HepG2 (cell line): Measurements from ENCODE around the gene HLCS. TPM values are rescaled to one million over a fixed set of nuclear protein-coding genes. Genes with fewer than 3 reads are reported as not detected.

Experiments used
- ATAC-seq: fragments of 200-7000 bp; cut with Tn5 transposase; 3 replicates; pipeline ENCODE4 v1.9.1; 2020; ENCODE audit warnings: mild to moderate bottlenecking, moderate library complexity
- BruUV-seq: library from RNA; stranded (reverse); fragments of 400-500 nt; replicated peaks from 2 replicates; lab custom pipeline; 2021; lab: Mats Ljungman, UMichigan
- CTCF ChIA-PET: fragments of 300-600 bp; formaldehyde crosslinking; extraction: SDS; loops from one replicate; lab custom pipeline; 2021; ENCODE audit warnings: low total read pairs, inconsistent platforms, low intra/inter-chr PET ratio; lab: Yijun Ruan, JAX
- POLR2A ChIA-PET: fragments of 350-600 bp; sonication (Branson Sonifier 250); formaldehyde crosslinking; loops from one replicate; lab custom pipeline; 2020; ENCODE audit warnings: antibody characterized with exemption, inconsistent platforms; lab: Yijun Ruan, JAX
- DNase-seq: peaks from one replicate; pipeline ENCODE4 v3.0.0-alpha.2; 2015; ENCODE audit warnings: low spot score
- FAIRE-seq: peaks from 3 replicates; lab custom pipeline; 2011; peaks lifted over from hg19 to GRCh38; lab: Jason Lieb, UNC
- H2AFZ ChIP-seq: one replicate; pipeline ENCODE4 v1.6.1; 2011; ENCODE audit warnings: low read length, inconsistent platforms
- H3K27ac ChIP-seq: fragments of 300-600 bp; 3 replicates; pipeline ENCODE4 v1.8.0; 2011; ENCODE audit warnings: mixed run types, mild to moderate bottlenecking, mixed read lengths, low read length, inconsistent platforms; ENCODE audit not compliant: insufficient read depth; ENCODE audit errors: extremely low read length
- H3K27me3 ChIP-seq, 2 experiments: fragments of 200-600 bp in 1 of 2; 2 replicates in 1 of 2; 3 replicates in 1 of 2; pipeline versions ENCODE4 v1.6.0 to v1.8.0; 2011; ENCODE audit warnings: low read length in 2 of 2, mild to moderate bottlenecking in 2 of 2, moderate library complexity in 2 of 2, inconsistent platforms in 1 of 2; ENCODE audit not compliant: insufficient read depth in 2 of 2, control insufficient read depth in 1 of 2
- H3K36me3 ChIP-seq, 2 experiments: fragments of 200-600 bp in 1 of 2; replicated peaks in 1 of 2; 2 replicates in 1 of 2; 3 replicates in 1 of 2; pipeline versions ENCODE4 v1.5.1 to v1.8.0; 2011; ENCODE audit warnings: low read length in 2 of 2, inconsistent platforms in 1 of 2; ENCODE audit not compliant: insufficient read depth in 2 of 2, control insufficient read depth in 1 of 2
- H3K4me1 ChIP-seq: 2 replicates; pipeline ENCODE4 v1.5.1; 2012; ENCODE audit warnings: low read length, inconsistent platforms; ENCODE audit not compliant: insufficient read depth
- H3K4me2 ChIP-seq: 2 replicates; pipeline ENCODE4 v1.6.0; 2011; ENCODE audit warnings: low read depth, low read length, inconsistent platforms
- H3K4me3 ChIP-seq, 3 experiments: fragments of 200-600 bp in 1 of 3; sonication (generic), shearing (Covaris generic) in 1 of 3; replicated peaks in 1 of 3; 2 replicates each; pipeline ENCODE4 v1.5.1; 2011 to 2016; ENCODE audit warnings: low read length in 3 of 3, inconsistent platforms in 2 of 3, low read depth in 2 of 3, mild to moderate bottlenecking in 2 of 3, control low read depth in 1 of 3, mixed read lengths in 1 of 3; ENCODE audit not compliant: insufficient read depth in 1 of 3
- H3K79me2 ChIP-seq: one replicate; pipeline ENCODE4 v1.6.1; 2011; ENCODE audit warnings: low read length, inconsistent platforms; ENCODE audit not compliant: insufficient read depth
- H3K9ac ChIP-seq: 2 replicates; pipeline ENCODE4 v1.6.0; 2011; ENCODE audit warnings: mild to moderate bottlenecking, low read depth, low read length, inconsistent platforms; ENCODE audit not compliant: insufficient read depth
- H3K9me3 ChIP-seq: 2 replicates; pipeline ENCODE4 v1.5.1; 2012; ENCODE audit warnings: mild to moderate bottlenecking, low read length
- H4K20me1 ChIP-seq: 2 replicates; pipeline ENCODE4 v1.6.0; 2011; ENCODE audit warnings: inconsistent platforms, mild to moderate bottlenecking, low read length, moderate library complexity; ENCODE audit not compliant: insufficient read depth
- ATF4 ChIP-seq, 2 experiments: fragments of 450-650 bp in 1 of 2; sonication (generic) in 1 of 2; formaldehyde crosslinking; IDR thresholded peaks; 2 replicates each; pipeline versions ENCODE4 v1.5.0 to v1.8.0; 2020 to 2022; ENCODE audit warnings: mild to moderate bottlenecking in 1 of 2, missing genetic modification reagents in 1 of 2
- HNRNPK ChIP-seq: fragments of 200-400 bp; formaldehyde crosslinking; IDR thresholded peaks from 2 replicates; pipeline ENCODE4 v1.6.1; 2018; ENCODE audit warnings: low read length, low read depth, moderate library complexity, mild to moderate bottlenecking; ENCODE audit not compliant: poor library complexity, severe bottlenecking
- SUZ12 ChIP-seq: fragments of 150-350 bp; IDR thresholded peaks from 2 replicates; pipeline ENCODE4 v1.6.1; 2014; ENCODE audit warnings: low read depth, low read length
- TOPORS ChIP-seq: sonication (generic); formaldehyde crosslinking; IDR thresholded peaks from 2 replicates; pipeline ENCODE4 v1.8.0; 2023; ENCODE audit warnings: mild to moderate bottlenecking, missing genetic modification reagents
- ZBTB26 ChIP-seq: IDR thresholded peaks from 2 replicates; pipeline ENCODE4 v1.6.1; 2016; ENCODE audit warnings: missing compliant biosample characterization, missing genetic modification reagents, borderline replicate concordance
- ZBTB33 ChIP-seq: sonication (generic); formaldehyde crosslinking; IDR thresholded peaks from 2 replicates; pipeline ENCODE4 v1.4.0; 2020; ENCODE audit warnings: missing genetic modification reagents
- WGBS: methylation state at CpG from one replicate; pipeline ENCODE4 v1.1.6; 2017; ENCODE audit warnings: low lambda C conversion rate; 5-methylcytosine and 5-hydroxymethylcytosine counted together
- in situ Hi-C: cut with HindIII; loops from 2 replicates; pipeline ENCODE4 v1.10.0; 2017; ENCODE audit warnings: low pct_unique_long_range_greater_than_20kb; ENCODE audit not compliant: extremely low pct_ligation_motif_present
- intact Hi-C: fragments of 100-400 bp; cut with micrococcal nuclease; formaldehyde crosslinking; loops from one replicate; pipeline ENCODE4 v1.10.0; 2022; ENCODE audit not compliant: unreplicated experiment
- polyA plus RNA-seq, 8 experiments: library from polyadenylated mRNA; depleted of rRNA in 3 of 8; stranded (reverse) in 7 of 8; unstranded in 1 of 8; fragments of >200 nt; fragmentation: Illumina TruSeq in 4 of 8; extraction: Trizol in 4 of 8; gene quantifications; 2 replicates each; pipeline versions ENCODE4 v1.2.1 to v1.2.3, GENCODE V29; 2011 to 2016; ENCODE audit warnings: low read depth in 4 of 8, missing spikeins in 1 of 8, mixed read lengths in 1 of 8; ENCODE audit not compliant: insufficient read depth in 1 of 8
- total RNA-seq, 5 experiments: library from RNA; depleted of rRNA; stranded (reverse); fragments of >200 nt; fragmentation: Illumina TruSeq; extraction: Trizol; gene quantifications; 2 replicates each; pipeline ENCODE4 v1.2.3, GENCODE V29; 2016; ENCODE audit warnings: low read depth in 1 of 5

HLCS gene
- total and polyA plus RNA-seq, 2 of the 13 experiments (the other 11 are each of a cell fraction or from before 2014, with no cell fraction given): 7.9 to 12.3 TPM

- no peak overlapping the region for H3K9ac ChIP-seq
- intact Hi-C loops: no loop called here
- POLR2A ChIA-PET: no interaction called here
- no peak overlapping the region for H2AFZ ChIP-seq
- CTCF ChIA-PET: no interaction called here
- H3K4me2 ChIP-seq: no peak overlapping the region
- no peak overlapping the region for H3K4me3 ChIP-seq
- DNase-seq (no peak), FAIRE-seq (no peak), ATAC-seq (no peak)
- no TSS peak for BruUV-seq
- H3K27ac ChIP-seq: no peak overlapping the region
- H3K36me3 ChIP-seq: no peaks in the 10 kb centered on the region
- no peaks in the 10 kb centered on the region for H3K79me2 ChIP-seq
- no peaks in the 10 kb centered on the region for H3K9me3 ChIP-seq
- peak; percentile 59 for TF ChIP-seq HNRNPK
- no peak for TF ChIP-seq ZBTB33 (CRISPR knock-in tag)
- H4K20me1 ChIP-seq: no peaks in the 10 kb centered on the region
- 95% methylated on average over 6 of the region's 6 CpGs for WGBS
- in situ Hi-C loops: no loop called here
- no peaks in the 10 kb centered on the region for H3K27me3 ChIP-seq
- no peaks in the 10 kb centered on the region for H3K4me1 ChIP-seq
Observed at GRCh38 chr21:36792505-36792967, 173.9 kb downstream of the HLCS start.

- no TSS peak for BruUV-seq
- in situ Hi-C loops (no loop called here), intact Hi-C loops (no loop called here)
- DNase-seq: no peak
- H3K27me3 ChIP-seq: no peaks in the 10 kb centered on the region
- ChIA-PET CTCF (no interaction called here), POLR2A (no interaction called here)
- H3K79me2 ChIP-seq: no peaks in the 10 kb centered on the region
- no peaks in the 10 kb centered on the region for H3K4me1 ChIP-seq
- H3K36me3 ChIP-seq: no peaks in the 10 kb centered on the region
- no peak overlapping the region for H3K4me3 ChIP-seq
- H2AFZ ChIP-seq: no peak overlapping the region
- FAIRE-seq: no peak
- ATAC-seq: no peak
- H4K20me1 ChIP-seq: no peaks in the 10 kb centered on the region
- no peak overlapping the region for H3K27ac ChIP-seq
- no peak overlapping the region for H3K9ac ChIP-seq
- TF ChIP-seq SUZ12 (no peak), TOPORS (CRISPR knock-in tag) (no peak), ATF4 (CRISPR knock-in tag; IDR thresholded peaks at IDR 0.05) (no peak), ZBTB26 (CRISPR knock-in tag) (no peak)
- H3K4me2 ChIP-seq: no peak overlapping the region
- WGBS: 89% methylated on average over 14 of the region's 21 CpGs
- no peaks in the 10 kb centered on the region for H3K9me3 ChIP-seq
Observed at GRCh38 chr21:36791695-36792470, 174.6 kb downstream of the HLCS start.
